Tibial nerve (tissue), 4 donors: Measurements from ENCODE around the gene ZNF688. TPM values are rescaled to one million over a fixed set of nuclear protein-coding genes. Genes with fewer than 3 reads are reported as not detected.

Experiments used
- DNase-seq, 2 donors: peaks; one replicate each; pipeline ENCODE4 v3.0.0-alpha.2; 2019; ENCODE audit warnings: low spot score in 2 of 2
- H3K27ac ChIP-seq, 4 donors: fragments of 200-600 bp; sonication (generic) in 3 of 4; one replicate each; pipeline ENCODE4 v1.5.1; 2017 to 2019; ENCODE audit warnings: mild to moderate bottlenecking in 1 of 4
- H3K27me3 ChIP-seq, 2 donors: fragments of 200-600 bp; sonication (generic) in 1 of 2; one replicate each; pipeline versions ENCODE4 v1.5.1 to v1.6.0; 2017 to 2019
- H3K36me3 ChIP-seq, 3 donors: fragments of 200-600 bp; sonication (generic); one replicate each; pipeline ENCODE4 v1.5.1; 2018 to 2019
- H3K4me1 ChIP-seq, 4 donors: fragments of 200-600 bp; sonication (generic) in 3 of 4; one replicate each; pipeline ENCODE4 v1.5.1; 2017 to 2019
- H3K4me3 ChIP-seq, 4 donors: fragments of 200-600 bp; sonication (generic) in 3 of 4; one replicate each; pipeline ENCODE4 v1.5.1; 2017 to 2019; ENCODE audit warnings: mild to moderate bottlenecking in 1 of 4, moderate library complexity in 1 of 4
- H3K9me3 ChIP-seq, 4 donors: fragments of 200-600 bp; sonication (generic) in 3 of 4; one replicate each; pipeline ENCODE4 v1.5.1; 2017 to 2019
- CTCF ChIP-seq, 5 experiments: fragments of 200-600 bp in 3 of 5; fragments of 450-650 bp in 2 of 5; sonication (generic) in 3 of 5; IDR thresholded peaks; one replicate each; pipeline ENCODE4 v1.5.1; 2016 to 2019; ENCODE audit warnings: antibody characterized with exemption in 5 of 5, mild to moderate bottlenecking in 3 of 5, moderate library complexity in 2 of 5
- EP300 ChIP-seq, 2 donors: sonication (generic); formaldehyde crosslinking; IDR thresholded peaks; one replicate each; pipeline ENCODE4 v1.6.1; 2017; ENCODE audit warnings: antibody characterized with exemption in 2 of 2, mild to moderate bottlenecking in 1 of 2
- POLR2A ChIP-seq, 2 donors: fragments of 450-650 bp; IDR thresholded peaks; one replicate each; pipeline ENCODE4 v1.6.1; 2017; ENCODE audit warnings: antibody characterized with exemption in 2 of 2, mild to moderate bottlenecking in 2 of 2, moderate library complexity in 2 of 2
- WGBS, 2 donors: methylation state at CpG; one replicate each; pipeline ENCODE4 v1.1.5; 2018; 5-methylcytosine and 5-hydroxymethylcytosine counted together
- total RNA-seq, 4 donors: library from RNA; depleted of rRNA; stranded (reverse); fragments of >200 nt; gene quantifications; one replicate each; pipeline ENCODE4 v1.1.0, GENCODE V29; 2016

Gene ZNF688
- total RNA-seq, 4 donors from 2014 or later = 15.7 to 28.6 (median 22.9) TPM

- Histone ChIP-seq H3K9me3 (no peaks in the 10 kb centered on the region), H3K36me3 (peaks cover 0 to 50% (median 7%) of the 10 kb centered on the region in 3 donors), H3K27ac (peak overlapping the region in 3 of 4 donors; percentile 93 to 99 (median 98)), H3K4me3 (no peak overlapping the region), H3K27me3 (no peaks in the 10 kb centered on the region), H3K4me1 (peaks cover 0 to 54% (median 16%) of the 10 kb centered on the region in 4 donors)
- WGBS, 2 donors = 71 to 90% methylated on average over 3 of the region's 4 CpGs
- no peak for DNase-seq
- no peak for TF ChIP-seq CTCF (IDR thresholded peaks at IDR 0.05)
- no peak for TF ChIP-seq EP300 (IDR thresholded peaks at IDR 0.05)
Observed at GRCh38 chr16:30528799-30529457, 42.6 kb downstream of the ZNF688 start.

- 20 to 22% methylated on average over 14 of the region's 14 CpGs for WGBS, 2 donors
Observed at GRCh38 chr16:30527635-30528178, 43.8 kb downstream of the ZNF688 start.

GRCh38 chr16:30526823-30527634, 44.5 kb downstream of the ZNF688 start:
- TF ChIP-seq EP300 (IDR thresholded peaks at IDR 0.05) (peak; percentile 72 to 89), POLR2A (IDR thresholded peaks at IDR 0.05) (peak; percentile 26 to 58), CTCF (IDR thresholded peaks at IDR 0.05) (peak in 4 of 5 experiments; percentile 27 to 77 (median 50))
- 0 to 1% methylated on average over 43 to 44 of the region's 79 CpGs for WGBS, 2 donors

More at GRCh38 chr16:30527635-30528178, 43.8 kb downstream of the ZNF688 start:
- Histone ChIP-seq H3K36me3 (peaks cover 0 to 43% (median 5%) of the 10 kb centered on the region in 3 donors), H3K27me3 (no peaks in the 10 kb centered on the region), H3K9me3 (no peaks in the 10 kb centered on the region), H3K4me3 (peak overlapping the region; percentile 17 to 93 (median 80)), H3K27ac (peak overlapping the region; percentile 93 to 99 (median 98)), H3K4me1 (peaks cover 0 to 43% (median 11%) of the 10 kb centered on the region in 4 donors)
- DNase-seq = no peak
- no peak for TF ChIP-seq EP300 (IDR thresholded peaks at IDR 0.05)
- no peak for TF ChIP-seq CTCF (IDR thresholded peaks at IDR 0.05)
- TF ChIP-seq POLR2A (IDR thresholded peaks at IDR 0.05) = no peak

GRCh38 chr16:30526137-30526822, 45.2 kb downstream of the ZNF688 start, which contains the start of gene ZNF768:
ZNF768 (minus strand) TSS chr16:30526566; CDS start chr16:30526413, 153 bp downstream.
- 1 to 3% methylated on average over 16 to 19 of the region's 73 CpGs for WGBS, 2 donors
- H3K4me3 ChIP-seq = peak within 1 kb of the TSS; percentile 66 to 93 (median 80)
- H3K27ac ChIP-seq = peak within 1 kb of the TSS; percentile 93 to 99 (median 98)
- TF ChIP-seq CTCF (IDR thresholded peaks at IDR 0.05) (no peak), POLR2A (IDR thresholded peaks at IDR 0.05) (no peak), EP300 (IDR thresholded peaks at IDR 0.05) (no peak)
- H3K4me1 ChIP-seq = peaks cover 0 to 38% (median 11%) of the 10 kb centered on the region in 4 donors
- DNase-seq = no peak
- H3K9me3 ChIP-seq = no peaks in the 10 kb centered on the region
- H3K36me3 ChIP-seq = peaks cover 0 to 29% (median 0%) of the 10 kb centered on the region in 3 donors
- H3K27me3 ChIP-seq = no peaks in the 10 kb centered on the region

More at GRCh38 chr16:30526823-30527634, 44.5 kb downstream of the ZNF688 start:
- Histone ChIP-seq H3K4me3 (peak overlapping the region; percentile 66 to 93 (median 80)), H3K4me1 (peaks cover 0 to 38% (median 11%) of the 10 kb centered on the region in 4 donors), H3K36me3 (peaks cover 0 to 36% (median 0%) of the 10 kb centered on the region in 3 donors), H3K9me3 (no peaks in the 10 kb centered on the region), H3K27ac (peak overlapping the region; percentile 93 to 99 (median 98)), H3K27me3 (no peaks in the 10 kb centered on the region)
- DNase-seq = peak; percentile 96 to 98
